Choroid plexus epithelial cell (primary cell): ENCODE data around the gene TTF2.

Experiments used
- DNase-seq: peaks from one replicate; pipeline ENCODE4 v3.0.0-alpha.2; 2010; ENCODE audit warnings: low read depth
- H3K4me3 ChIP-seq: 2 replicates; pipeline ENCODE4 v1.5.1; 2011; ENCODE audit warnings: low read depth, mild to moderate bottlenecking, control low read depth, low read length, moderate library complexity
- CTCF ChIP-seq: conservative IDR thresholded peaks from 2 replicates; pipeline ENCODE4 v1.5.1; 2011; ENCODE audit warnings: low read depth, mild to moderate bottlenecking, control low read depth, inconsistent platforms, low read length, moderate library complexity

Gene TTF2

DNA sequence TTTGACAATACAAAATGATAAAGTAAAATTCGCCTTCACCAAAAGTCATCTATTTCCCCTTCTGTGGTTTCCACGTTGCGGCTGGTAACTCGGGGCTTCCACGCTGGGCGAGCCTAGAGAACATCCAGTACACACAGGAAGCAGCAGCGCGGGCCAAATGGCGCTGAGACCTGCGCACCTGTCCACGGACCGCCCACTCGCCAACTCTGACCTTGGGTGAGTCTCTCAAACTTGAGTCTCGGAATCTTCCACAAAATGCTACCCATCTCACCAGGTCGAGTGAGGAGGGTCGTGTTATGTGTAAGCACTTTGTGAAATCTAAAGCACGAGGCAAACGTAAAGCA, 820 bp upstream of the TTF2 start:
- DNase-seq, result no peak
- no peak for TF ChIP-seq CTCF
- H3K4me3 ChIP-seq, result peak overlapping the region; percentile 83

- peak; percentile 70 for DNase-seq
These were observed 553 bp downstream of the TTF2 start for GRCh38 chr1:117060441-117061317.

DNA sequence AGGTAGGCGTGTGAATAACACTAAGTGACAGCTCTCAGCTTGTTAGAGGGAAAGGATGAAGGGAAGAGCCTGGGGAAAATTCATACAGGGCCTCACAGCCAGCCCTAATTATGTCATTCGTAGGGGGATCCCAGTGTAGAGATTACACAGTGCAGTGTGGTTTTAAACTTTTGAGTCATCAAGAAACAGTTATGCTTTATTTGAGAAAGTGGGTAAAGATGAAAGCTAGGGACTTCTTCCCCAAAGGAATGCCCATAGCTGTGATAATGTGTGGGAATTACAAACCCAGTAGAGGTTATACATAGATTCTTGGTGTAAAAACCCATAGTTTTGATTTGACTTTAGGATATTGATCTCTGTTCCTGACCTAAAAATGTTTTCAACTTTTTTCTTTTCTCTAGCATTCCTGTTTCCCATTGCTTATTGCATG, 1.9 kb downstream of the TTF2 start:
- no peak for TF ChIP-seq CTCF
- H3K4me3 ChIP-seq, result no peak overlapping the region
- DNase-seq, result peak; percentile 79

More at GRCh38 chr1:117060441-117061317, 553 bp downstream of the TTF2 start:
- H3K4me3 ChIP-seq, result peak overlapping the region; percentile 83
- TF ChIP-seq CTCF, result no peak

DNA sequence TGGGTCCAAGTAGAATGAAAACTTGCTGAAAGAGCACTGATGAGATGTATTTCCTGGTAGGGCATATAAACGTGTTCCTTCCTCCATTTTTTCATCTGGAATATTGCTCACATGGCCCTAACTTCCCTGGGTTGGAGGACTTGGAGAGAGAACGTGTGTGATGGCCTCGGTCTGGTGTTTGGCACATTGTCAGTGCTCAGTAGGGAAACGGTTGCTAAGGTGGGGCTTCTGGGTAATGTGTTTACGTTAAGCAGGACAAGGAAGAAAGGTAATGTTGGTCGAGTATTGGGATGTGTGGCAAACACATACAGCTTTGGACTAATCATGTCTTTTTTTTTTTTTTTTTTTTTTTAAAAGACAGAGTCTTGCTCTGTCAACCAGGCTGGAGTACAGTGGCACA, 6.2 kb downstream of the TTF2 start:
- DNase-seq, result no peak
- TF ChIP-seq CTCF, result no peak
- no peak overlapping the region for H3K4me3 ChIP-seq

DNA sequence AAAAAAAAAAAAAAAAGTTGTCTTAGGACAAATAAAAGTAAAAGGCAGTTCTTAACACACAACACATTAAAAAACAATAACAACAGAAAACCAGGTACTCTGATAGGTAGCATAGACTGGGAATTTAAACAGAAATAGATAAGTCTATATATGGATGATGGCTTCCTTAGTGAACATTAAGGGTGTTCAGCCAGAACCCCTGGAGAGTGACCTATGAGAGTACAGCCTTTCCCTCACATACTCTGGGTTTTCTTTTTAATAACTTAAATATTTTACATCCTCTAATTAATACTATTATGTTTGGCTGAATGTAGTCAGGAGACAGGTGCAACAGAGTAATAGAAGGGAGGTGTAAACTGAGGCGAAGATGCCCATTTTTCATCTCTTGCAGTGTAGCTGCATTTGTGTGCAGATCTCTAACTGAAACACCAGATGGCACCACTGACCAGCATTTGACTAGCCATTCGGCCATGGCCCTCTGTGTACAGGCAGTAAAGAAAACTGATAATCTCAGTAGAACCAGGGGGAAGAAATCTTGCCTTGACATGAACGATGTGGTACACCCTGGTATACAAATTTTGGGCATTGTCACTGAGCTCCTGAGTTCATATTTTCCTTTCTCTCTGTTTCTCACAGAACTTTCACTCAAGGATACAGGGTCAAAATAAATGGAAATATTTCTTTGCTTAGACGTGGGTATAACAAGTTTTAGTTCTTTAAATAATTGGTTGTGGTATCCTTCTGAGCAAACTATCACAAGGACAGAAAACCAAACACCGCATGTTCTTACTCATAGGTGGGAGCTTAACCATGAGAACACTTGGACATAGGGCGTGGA, 7.6 kb downstream of the TTF2 start:
- peak; percentile 96 for TF ChIP-seq CTCF
- peak; percentile 84 for DNase-seq
- H3K4me3 ChIP-seq, result no peak overlapping the region

- no peak for DNase-seq
- H3K4me3 ChIP-seq, result no peak overlapping the region
- TF ChIP-seq CTCF, result no peak
These were observed 8.5 kb downstream of the TTF2 start for GRCh38 chr1:117068580-117068979.
